ENCODE results near the gene VPS18. TPM values are rescaled to one million over a fixed set of nuclear protein-coding genes. Genes with fewer than 3 reads are reported as not detected.
A peak's percentile ranks its signal among the peaks of the same experiment; 100 is the strongest.

Gene VPS18
- total RNA-seq, 1 experiment from 2014 or later = 16.9 TPM

DNA sequence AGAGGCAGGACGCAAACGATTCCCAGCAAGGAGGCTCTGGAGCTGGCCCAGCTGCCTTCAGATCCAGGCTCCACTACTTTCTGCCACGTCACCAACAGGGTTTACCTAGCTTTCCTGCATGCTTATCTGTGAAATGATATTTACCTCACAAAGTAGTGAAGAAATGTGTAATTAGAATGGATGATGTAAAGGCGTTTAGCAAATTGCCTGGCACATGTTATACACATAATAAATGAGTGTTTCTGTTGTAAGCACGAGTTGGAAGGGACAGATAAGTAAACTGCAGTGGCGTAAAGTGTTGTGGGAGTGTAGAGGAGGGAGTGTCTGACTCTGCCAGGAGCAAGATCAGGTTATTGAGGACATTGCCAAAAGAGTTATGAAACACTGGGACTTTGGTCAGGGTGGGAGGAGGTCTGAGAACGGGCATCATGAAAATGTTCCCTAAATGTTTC, 55.5 kb downstream of the VPS18 start:
- H3K4me1 ChIP-seq (ENCODE audit: control insufficient read depth in 1 of 2, insufficient read depth in 2 of 2, low read length in 2 of 2) = peaks cover 9 to 23% of the 10 kb centered on the region in 2 experiments; a peak in 2 of 4 replicates
- no peaks in the 10 kb centered on the region for H3K79me2 ChIP-seq (ENCODE audit: insufficient read depth, low read length)
- POLR2A ChIA-PET = no interaction called here
- no peaks in the 10 kb centered on the region for H4K20me1 ChIP-seq (ENCODE audit: insufficient read depth)
- no peaks in the 10 kb centered on the region for H3K9me3 ChIP-seq (ENCODE audit: control insufficient read depth in 1 of 2, insufficient read depth in 1 of 2, low read depth in 1 of 2, low read length in 2 of 2)
- no peak for ATAC-seq
- no peak overlapping the region for H3K4me3 ChIP-seq (replicated peaks in 1 of 2; ENCODE audit: low read depth in 1 of 2, low read length in 2 of 2)
- CTCF ChIA-PET = no interaction called here
- DNase-seq (ENCODE audit: low read depth, low spot score) = no peak
- no peaks in the 10 kb centered on the region for H3K27me3 ChIP-seq (ENCODE audit: insufficient read depth, low read length)
- intact Hi-C loops (cut with micrococcal nuclease) = no loop called here
- no peaks in the 10 kb centered on the region for H3K36me3 ChIP-seq (ENCODE audit: control insufficient read depth in 1 of 2, insufficient read depth in 2 of 2, low read length in 2 of 2)
- no peaks in the 10 kb centered on the region for H3K9me2 ChIP-seq (ENCODE audit: insufficient read depth)
- no peak overlapping the region for H2AFZ ChIP-seq (ENCODE audit: low read depth, low read length, poor library complexity, severe bottlenecking)
- TF ChIP-seq CBX3 (IDR thresholded peaks at IDR 0.05; ENCODE audit: low read depth) = no peak
- TF ChIP-seq JUND (IDR thresholded peaks at IDR 0.05) = no peak
- TF ChIP-seq YY1 (IDR thresholded peaks at IDR 0.05; ENCODE audit: extremely low read depth, insufficient replicate concordance, low read depth, low read length) = no peak
- TF ChIP-seq EGR1 (IDR thresholded peaks at IDR 0.05; ENCODE audit: low read depth) = no peak
- TF ChIP-seq, protein P1, sequence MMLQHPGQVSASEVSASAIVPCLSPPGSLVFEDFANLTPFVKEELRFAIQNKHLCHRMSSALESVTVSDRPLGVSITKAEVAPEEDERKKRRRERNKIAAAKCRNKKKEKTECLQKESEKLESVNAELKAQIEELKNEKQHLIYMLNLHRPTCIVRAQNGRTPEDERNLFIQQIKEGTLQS (IDR thresholded peaks at IDR 0.05) = no peak
- no peak for TF ChIP-seq SP1 (IDR thresholded peaks at IDR 0.05; ENCODE audit: low read depth)
- no peak overlapping the region for H3K27ac ChIP-seq (ENCODE audit: low read depth, low read length)
- no TSS peak for BruUV-seq (replicated peaks)
- H3K4me2 ChIP-seq (ENCODE audit: low read length) = no peak overlapping the region
- RAD21 ChIA-PET (ENCODE audit: low non-redundant PET in 1 of 2, low total read pairs in 2 of 2, uncharacterized antibody in 2 of 2, unreplicated experiment in 2 of 2) = no interaction called here
- H3K9ac ChIP-seq (ENCODE audit: low read length) = no peak overlapping the region

DNA sequence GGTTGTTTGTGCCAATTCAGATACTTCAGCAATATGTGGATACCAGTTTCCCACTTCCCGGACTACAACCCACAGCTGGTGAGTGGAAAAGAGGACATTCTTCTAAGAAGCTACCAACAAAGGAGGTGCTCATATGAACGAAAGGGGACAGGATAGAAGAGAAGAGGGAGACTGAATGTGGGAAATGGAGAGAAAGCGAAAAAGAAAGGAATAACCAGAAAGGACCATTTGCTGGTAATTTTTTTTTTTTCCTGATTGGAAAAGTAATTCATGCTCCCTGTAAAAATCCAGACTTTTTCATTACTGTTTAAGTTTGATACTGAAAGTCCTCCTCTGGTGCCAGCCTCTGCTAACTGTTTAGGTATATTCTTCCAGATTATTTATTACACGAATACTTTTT, 57.5 kb downstream of the VPS18 start:
- Histone ChIP-seq H3K36me3 (ENCODE audit: control insufficient read depth in 1 of 2, insufficient read depth in 2 of 2, low read length in 2 of 2) (no peaks in the 10 kb centered on the region), H3K9me3 (ENCODE audit: control insufficient read depth in 1 of 2, insufficient read depth in 1 of 2, low read depth in 1 of 2, low read length in 2 of 2) (no peaks in the 10 kb centered on the region), H3K4me2 (ENCODE audit: low read length) (peak overlapping the region; percentile 95; the same call in 1 of the 2 replicates), H3K27ac (ENCODE audit: low read depth, low read length) (no peak overlapping the region), H3K4me1 (ENCODE audit: control insufficient read depth in 1 of 2, insufficient read depth in 2 of 2, low read length in 2 of 2) (peaks cover 9 to 23% of the 10 kb centered on the region in 2 experiments; a peak in 2 of 4 replicates), H3K27me3 (ENCODE audit: insufficient read depth, low read length) (no peaks in the 10 kb centered on the region), H3K9me2 (ENCODE audit: insufficient read depth) (no peaks in the 10 kb centered on the region), H3K9ac (ENCODE audit: low read length) (no peak overlapping the region), H3K4me3 (replicated peaks in 1 of 2; ENCODE audit: low read depth in 1 of 2, low read length in 2 of 2) (no peak overlapping the region), H3K79me2 (ENCODE audit: insufficient read depth, low read length) (no peaks in the 10 kb centered on the region), H2AFZ (ENCODE audit: low read depth, low read length, poor library complexity, severe bottlenecking) (no peak overlapping the region), H4K20me1 (ENCODE audit: insufficient read depth) (no peaks in the 10 kb centered on the region)
- intact Hi-C loops (cut with micrococcal nuclease) = no loop called here
- ATAC-seq = no peak
- DNase-seq (ENCODE audit: low read depth, low spot score) = no peak
- ChIA-PET CTCF (interaction anchor here (2.8 kb wide), 1 partner anchor 10 kb away, joined by 24 read pairs; no protein-coding TSS in a partner anchor), RAD21 (ENCODE audit: low non-redundant PET in 1 of 2, low total read pairs in 2 of 2, uncharacterized antibody in 2 of 2, unreplicated experiment in 2 of 2) (no interaction called here), POLR2A (interaction anchor here (2.1 to 3.9 kb wide), 3 partner anchors 10 to 22 kb away, joined by 39 to 48 read pairs (median 44); partner anchors contain the start of gene DLL4)
- TF ChIP-seq, protein P2, sequence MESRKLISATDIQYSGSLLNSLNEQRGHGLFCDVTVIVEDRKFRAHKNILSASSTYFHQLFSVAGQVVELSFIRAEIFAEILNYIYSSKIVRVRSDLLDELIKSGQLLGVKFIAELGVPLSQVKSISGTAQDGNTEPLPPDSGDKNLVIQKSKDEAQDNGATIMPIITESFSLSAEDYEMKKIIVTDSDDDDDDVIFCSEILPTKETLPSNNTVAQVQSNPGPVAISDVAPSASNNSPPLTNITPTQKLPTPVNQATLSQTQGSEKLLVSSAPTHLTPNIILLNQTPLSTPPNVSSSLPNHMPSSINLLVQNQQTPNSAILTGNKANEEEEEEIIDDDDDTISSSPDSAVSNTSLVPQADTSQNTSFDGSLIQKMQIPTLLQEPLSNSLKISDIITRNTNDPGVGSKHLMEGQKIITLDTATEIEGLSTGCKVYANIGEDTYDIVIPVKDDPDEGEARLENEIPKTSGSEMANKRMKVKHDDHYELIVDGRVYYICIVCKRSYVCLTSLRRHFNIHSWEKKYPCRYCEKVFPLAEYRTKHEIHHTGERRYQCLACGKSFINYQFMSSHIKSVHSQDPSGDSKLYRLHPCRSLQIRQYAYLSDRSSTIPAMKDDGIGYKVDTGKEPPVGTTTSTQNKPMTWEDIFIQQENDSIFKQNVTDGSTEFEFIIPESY (IDR thresholded peaks at IDR 0.05; ENCODE audit: extremely low read depth, insufficient replicate concordance, low read length) = no peak
- TF ChIP-seq ZNF274 (IDR thresholded peaks at IDR 0.05; ENCODE audit: low read depth, low read length) (no peak), EZH2 (IDR thresholded peaks at IDR 0.05) (no peak), SIN3A (IDR thresholded peaks at IDR 0.05; ENCODE audit: low read depth) (no peak), YY1 (IDR thresholded peaks at IDR 0.05; ENCODE audit: extremely low read depth, insufficient replicate concordance, low read depth, low read length) (no peak), RAD21 (IDR thresholded peaks at IDR 0.05; ENCODE audit: low read depth) (no peak), ELF1 (IDR thresholded peaks at IDR 0.05; ENCODE audit: borderline replicate concordance, low read depth) (no peak), TCF7L2 (IDR thresholded peaks at IDR 0.05; ENCODE audit: borderline replicate concordance, extremely low read depth, insufficient read depth, insufficient read length) (no peak), POLR2A (IDR thresholded peaks at IDR 0.05; ENCODE audit: borderline replicate concordance, extremely low read depth, insufficient read depth, insufficient read length) (no peak), SP1 (IDR thresholded peaks at IDR 0.05; ENCODE audit: low read depth) (no peak), EGR1 (IDR thresholded peaks at IDR 0.05; ENCODE audit: low read depth) (no peak), FOSL1 (IDR thresholded peaks at IDR 0.05; ENCODE audit: low read depth) (no peak)
- TF ChIP-seq, protein P3, sequence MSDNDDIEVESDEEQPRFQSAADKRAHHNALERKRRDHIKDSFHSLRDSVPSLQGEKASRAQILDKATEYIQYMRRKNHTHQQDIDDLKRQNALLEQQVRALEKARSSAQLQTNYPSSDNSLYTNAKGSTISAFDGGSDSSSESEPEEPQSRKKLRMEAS (IDR thresholded peaks at IDR 0.05) = no peak
- TF ChIP-seq, protein P1 (IDR thresholded peaks at IDR 0.05) = no peak
- BruUV-seq (replicated peaks) = TSS peak; percentile 88

Data from HCT116 (cell line).